Spleen (tissue), 7 donors: ENCODE results near the gene BCKDK.
"Not testable (repeated sequence)": the region's sequence is repeated elsewhere in the genome, so short reads cannot be mapped to it uniquely, and the experiment has no call there.

Experiments used
- POLR2A ChIP-seq, 3 donors: fragments of 450-650 bp; IDR thresholded peaks; one replicate each; pipeline ENCODE4 v1.5.1; 2017; ENCODE audit warnings: antibody characterized with exemption in 3 of 3, mild to moderate bottlenecking in 1 of 3
- POLR2AphosphoS5 ChIP-seq, 3 donors: sonication (generic); formaldehyde crosslinking; IDR thresholded peaks; one replicate each; pipeline ENCODE4 v1.5.1; 2017; ENCODE audit warnings: antibody characterized with exemption in 3 of 3
- TF ChIP-seq, protein P1 (sequence below), 11 experiments: fragments of 200-600 bp in 7 of 11; fragments of 450-650 bp in 4 of 11; sonication (generic) in 4 of 11; IDR thresholded peaks in 8 of 11; conservative IDR thresholded peaks in 3 of 11; 1 replicate in 7 of 11; 2 replicates in 4 of 11; pipeline versions ENCODE4 v1.4.0 to v1.8.0; 2016 to 2021; ENCODE audit warnings: antibody characterized with exemption in 11 of 11, inconsistent platforms in 4 of 11, mild to moderate bottlenecking in 1 of 11
- donor health status: DM: no; HTN: no; CAD: no; lungs with moderate emphysema.
- donor health status: DM: no; HTN: no; CAD: no.
- donor health status: DM: no; HTN: no; CAD: no.

DNA sequence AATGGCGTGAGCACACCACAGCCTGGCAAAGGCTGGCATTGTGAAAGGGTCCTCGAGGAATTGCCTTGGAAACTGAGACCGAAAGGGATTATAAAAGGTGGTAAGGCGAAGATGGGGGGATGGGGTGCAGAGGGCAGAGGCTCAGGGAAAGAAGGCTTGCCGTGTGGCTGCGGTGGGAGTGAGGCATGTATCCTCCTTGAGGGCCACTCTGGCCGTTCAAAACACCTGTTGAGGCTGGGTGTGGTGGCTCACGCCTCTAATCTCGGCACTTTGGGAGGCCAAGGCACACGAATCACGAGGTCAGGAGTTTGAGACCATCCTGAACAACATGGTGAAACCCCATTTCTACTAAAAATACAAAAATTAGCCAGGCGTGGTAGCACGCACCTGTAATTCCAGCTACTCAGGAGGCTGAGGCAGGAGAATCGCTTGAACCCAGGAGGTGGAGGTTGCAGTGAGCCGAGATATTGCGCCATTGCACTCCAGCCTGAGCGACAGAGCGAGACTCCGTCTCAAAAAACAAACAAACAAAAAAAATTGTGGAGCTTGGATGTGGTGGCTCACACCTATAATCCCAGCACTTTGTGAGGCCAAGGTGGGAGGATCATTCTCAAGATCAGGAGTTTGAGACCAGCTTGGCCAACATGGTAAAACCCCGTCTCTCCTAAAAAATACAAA lies 28.8 kb downstream of the BCKDK start:
- TF ChIP-seq, protein P1, sequence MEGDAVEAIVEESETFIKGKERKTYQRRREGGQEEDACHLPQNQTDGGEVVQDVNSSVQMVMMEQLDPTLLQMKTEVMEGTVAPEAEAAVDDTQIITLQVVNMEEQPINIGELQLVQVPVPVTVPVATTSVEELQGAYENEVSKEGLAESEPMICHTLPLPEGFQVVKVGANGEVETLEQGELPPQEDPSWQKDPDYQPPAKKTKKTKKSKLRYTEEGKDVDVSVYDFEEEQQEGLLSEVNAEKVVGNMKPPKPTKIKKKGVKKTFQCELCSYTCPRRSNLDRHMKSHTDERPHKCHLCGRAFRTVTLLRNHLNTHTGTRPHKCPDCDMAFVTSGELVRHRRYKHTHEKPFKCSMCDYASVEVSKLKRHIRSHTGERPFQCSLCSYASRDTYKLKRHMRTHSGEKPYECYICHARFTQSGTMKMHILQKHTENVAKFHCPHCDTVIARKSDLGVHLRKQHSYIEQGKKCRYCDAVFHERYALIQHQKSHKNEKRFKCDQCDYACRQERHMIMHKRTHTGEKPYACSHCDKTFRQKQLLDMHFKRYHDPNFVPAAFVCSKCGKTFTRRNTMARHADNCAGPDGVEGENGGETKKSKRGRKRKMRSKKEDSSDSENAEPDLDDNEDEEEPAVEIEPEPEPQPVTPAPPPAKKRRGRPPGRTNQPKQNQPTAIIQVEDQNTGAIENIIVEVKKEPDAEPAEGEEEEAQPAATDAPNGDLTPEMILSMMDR (IDR thresholded peaks at IDR 0.05 in 8 of 11, conservative IDR thresholded peaks at IDR 0.05 in 3 of 11), result not testable (repeated sequence)
- TF ChIP-seq POLR2AphosphoS5, POLR2A (IDR thresholded peaks at IDR 0.05): not testable (repeated sequence)
